GM21390 (cell line): ENCODE data around the gene NOTO.
"Not testable (repeated sequence)": the region's sequence is repeated elsewhere in the genome, so short reads cannot be mapped to it uniquely, and the experiment has no call there.

Experiments
- ATAC-seq: cut with Tn5 transposase; IDR thresholded peaks from one replicate; pipeline ENCODE4 v1.9.1; 2021; ENCODE audit not compliant: unreplicated experiment

The NOTO gene, protein sequence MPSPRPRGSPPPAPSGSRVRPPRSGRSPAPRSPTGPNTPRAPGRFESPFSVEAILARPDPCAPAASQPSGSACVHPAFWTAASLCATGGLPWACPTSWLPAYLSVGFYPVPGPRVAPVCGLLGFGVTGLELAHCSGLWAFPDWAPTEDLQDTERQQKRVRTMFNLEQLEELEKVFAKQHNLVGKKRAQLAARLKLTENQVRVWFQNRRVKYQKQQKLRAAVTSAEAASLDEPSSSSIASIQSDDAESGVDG

DNA sequence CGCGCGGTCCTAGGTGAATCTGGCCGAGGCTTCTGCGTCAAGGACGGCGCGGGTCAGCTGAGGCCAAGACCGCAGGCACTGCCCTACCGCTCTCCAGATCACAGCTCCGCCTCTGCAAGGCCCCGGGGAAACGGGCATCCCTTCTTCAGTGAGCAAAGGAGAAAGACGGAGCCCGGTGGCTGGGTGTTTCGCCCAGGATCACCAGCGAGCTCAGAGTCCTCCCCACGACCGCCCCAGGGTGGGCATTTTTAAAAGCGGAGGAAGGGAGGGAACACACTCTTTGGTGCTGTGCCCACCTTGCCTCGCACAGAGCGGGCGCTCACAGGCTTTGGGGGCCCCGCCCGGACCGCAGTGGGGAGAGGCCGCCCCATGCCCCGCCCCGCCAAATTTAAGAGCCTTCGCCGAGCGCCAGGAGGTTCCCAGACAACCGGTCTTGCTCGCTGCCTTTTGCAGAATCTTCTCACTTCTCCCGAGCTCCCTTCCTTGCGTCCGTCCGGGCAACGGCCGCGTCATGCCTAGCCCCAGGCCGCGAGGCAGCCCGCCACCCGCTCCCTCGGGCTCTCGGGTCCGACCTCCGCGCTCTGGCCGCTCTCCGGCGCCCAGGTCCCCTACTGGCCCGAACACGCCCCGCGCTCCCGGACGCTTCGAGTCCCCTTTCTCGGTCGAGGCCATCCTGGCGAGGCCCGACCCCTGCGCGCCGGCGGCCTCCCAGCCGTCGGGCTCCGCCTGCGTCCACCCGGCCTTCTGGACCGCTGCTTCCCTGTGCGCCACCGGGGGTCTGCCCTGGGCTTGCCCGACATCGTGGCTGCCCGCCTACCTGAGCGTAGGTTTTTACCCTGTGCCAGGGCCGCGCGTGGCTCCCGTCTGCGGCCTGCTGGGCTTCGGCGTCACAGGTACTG is at the start of gene NOTO:
NOTO (plus strand) TSS at position 419 of the 899 bp plus-strand sequence; CDS start at position 512, 93 bp downstream.
- no peak for ATAC-seq

DNA sequence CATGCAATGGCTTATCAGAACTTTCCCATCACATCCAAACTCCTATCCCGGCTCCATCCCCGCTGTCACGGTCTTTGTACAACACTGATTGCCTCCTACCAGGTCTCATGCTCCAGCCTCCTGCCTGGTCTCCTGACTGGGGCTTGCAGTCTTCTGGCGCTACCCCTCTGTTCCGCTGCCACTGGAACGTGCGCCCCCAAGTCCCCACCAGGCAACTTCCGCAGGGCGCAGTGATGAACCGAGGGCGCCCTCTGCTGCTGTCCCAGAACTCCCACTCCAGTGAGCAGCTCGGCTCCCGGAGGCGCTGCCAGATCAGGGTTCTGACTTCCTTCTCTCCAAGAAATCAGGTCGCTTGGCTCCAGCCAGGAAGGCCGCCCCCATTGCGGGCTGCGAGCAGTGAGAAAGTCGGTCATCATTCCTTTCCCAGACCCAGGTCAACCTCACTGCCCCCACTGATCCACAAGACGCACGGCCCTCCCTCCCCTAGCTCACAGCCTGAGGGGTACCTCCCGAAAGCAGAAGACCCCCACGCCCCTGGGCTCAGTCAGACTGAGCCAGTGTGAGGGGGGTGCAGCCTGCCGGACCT is 45.7 kb upstream of the NOTO start:
- no peak for ATAC-seq

DNA sequence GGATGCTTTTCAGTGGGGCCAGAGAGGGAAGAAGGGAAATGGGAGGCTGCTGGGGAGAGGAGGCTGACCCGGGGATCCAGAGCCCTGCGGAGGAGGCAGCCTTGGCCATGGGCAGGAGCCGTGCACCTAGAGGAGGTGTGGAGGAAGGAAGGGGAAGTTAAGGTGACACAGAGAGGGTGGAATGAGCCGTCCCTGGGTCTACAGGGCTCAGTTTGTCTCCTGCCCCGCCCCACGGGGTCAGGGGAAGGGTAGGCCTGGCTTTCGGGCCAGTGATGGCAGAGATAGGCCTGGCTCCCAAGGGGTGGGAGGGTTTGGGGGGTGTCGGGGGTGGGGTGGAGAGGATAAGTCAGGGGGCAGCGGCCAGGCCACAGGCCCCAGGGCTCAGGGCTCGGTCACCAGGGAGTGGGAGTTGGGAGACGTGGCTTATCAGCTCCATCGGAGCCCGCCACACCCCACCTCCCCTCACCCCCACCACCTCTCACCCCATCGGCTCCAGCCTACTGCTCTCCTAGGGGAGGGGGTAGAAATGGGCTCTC is 39.5 kb upstream of the NOTO start:
- ATAC-seq, result no peak

DNA sequence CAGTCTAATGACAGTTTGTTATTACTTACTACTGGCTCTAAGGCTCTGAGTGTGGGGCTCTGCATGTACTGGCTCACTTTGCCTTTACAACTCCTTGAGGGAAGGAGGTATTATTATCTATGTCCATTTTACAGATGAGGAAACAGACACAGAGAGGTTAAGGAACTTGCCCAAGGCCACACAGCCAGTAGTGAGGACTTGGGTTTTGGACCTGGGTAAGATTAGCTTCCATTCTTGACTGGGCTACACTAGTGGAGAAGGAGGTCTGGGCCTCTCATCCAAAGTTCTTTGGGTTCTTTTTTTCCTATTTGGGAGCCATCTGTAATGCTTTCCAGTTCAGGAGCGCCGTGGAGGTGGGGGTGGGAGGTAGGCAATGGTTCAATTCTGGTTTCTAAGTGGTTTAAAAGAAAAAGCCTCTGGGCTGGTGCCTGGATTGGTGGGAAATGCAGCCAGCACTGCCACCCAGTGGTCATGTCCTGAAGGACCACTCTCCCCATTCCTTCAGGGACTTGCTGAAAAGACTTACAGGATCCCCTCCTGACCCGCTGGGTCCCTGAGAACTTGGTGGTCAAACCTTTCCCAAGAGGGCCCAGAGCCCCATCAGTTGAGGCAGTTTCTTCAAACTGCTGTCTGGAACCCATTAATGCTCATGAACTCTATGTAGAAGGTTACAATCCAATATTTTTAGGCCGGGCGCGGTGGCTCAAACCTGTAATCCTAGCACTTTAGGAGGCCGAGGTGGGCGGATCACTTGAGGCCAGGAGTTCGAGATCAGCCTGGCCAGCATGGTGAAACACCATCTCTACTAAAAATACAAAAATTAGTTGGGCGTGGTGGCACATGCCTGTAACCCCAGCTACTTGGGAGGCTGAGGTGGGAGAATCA is 38.6 kb upstream of the NOTO start:
- peak; percentile 83 for ATAC-seq

DNA sequence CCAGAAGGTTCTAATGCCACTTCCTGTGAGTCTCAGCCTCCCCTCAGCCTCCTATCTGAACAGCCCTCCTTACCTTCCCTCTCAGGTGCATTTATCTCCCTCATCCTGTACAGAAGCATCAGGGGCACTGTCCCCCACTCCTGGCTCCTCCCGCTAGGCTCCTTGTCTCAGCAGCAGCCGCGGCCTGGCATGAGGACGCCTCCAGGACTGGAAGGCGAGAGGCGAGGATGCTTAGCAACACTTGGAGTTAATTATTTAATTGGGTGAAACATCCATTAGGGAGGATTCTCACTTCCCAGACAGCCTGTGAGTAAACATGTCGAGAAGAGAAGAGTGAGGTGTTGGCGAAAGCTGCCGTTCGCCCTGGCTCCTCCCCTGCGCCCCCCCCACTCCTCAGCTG is 36.4 kb upstream of the NOTO start:
- not testable (repeated sequence) for ATAC-seq

DNA sequence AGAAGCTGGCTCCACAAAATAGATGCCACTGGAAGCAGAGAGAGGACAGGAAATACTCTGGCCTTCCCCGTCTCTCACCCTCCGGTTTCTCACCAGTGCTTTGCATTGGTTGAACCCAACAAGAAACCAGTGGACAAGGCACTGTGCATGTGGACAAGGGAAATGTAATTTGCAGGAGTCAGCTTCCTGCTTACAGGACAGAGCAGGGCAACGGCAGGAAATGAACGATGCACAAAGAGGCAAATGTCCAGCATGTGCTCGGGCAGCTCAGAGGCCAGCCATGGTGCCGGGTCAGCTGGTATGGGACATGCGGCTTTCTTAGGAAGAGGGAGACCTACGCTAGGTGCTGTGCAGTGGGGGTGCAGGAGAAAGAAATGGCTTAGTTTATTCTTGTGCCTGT is 35.6 kb upstream of the NOTO start:
- ATAC-seq, result not testable (repeated sequence)

DNA sequence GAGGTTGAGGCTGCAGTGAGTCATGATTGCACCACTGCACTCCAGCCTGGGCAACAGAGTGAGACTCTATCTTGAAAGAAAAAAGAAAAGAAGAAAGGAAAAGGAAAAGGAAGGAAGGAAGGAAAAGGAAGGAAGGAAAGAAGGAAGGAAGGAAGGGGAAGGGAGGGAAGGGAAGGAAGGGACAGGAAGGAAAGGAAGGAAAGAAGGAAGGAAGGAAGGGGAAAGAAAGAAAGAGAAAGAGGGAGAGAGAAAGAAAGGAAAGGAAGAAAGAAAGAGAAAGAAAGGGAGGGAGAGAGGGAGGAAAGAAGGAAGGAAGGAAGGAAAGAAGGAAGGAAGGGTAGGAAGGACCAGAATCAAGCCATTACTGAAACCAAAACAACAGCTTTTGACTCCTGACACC is 34.0 kb upstream of the NOTO start:
- not testable (repeated sequence) for ATAC-seq

DNA sequence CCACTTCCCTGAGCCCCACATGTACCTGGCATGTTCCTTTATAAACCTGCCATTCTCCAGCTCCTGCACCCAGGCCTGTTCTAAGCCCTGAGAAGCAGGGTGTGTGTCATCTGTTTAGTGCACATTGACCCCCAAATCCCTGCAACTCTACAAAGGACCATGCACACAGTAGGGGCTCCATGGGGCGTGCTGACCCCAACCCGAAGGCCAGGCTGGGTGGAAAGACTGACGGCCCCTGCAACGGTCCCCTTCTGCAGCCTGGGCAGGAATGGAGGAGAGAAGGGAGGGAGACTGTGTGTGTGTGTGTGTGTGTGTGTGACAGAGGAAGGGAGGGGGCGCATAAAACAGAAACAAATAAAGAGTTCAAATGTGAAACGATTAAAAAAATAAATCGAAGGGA is 32.0 kb upstream of the NOTO start:
- ATAC-seq, result not testable (repeated sequence)

DNA sequence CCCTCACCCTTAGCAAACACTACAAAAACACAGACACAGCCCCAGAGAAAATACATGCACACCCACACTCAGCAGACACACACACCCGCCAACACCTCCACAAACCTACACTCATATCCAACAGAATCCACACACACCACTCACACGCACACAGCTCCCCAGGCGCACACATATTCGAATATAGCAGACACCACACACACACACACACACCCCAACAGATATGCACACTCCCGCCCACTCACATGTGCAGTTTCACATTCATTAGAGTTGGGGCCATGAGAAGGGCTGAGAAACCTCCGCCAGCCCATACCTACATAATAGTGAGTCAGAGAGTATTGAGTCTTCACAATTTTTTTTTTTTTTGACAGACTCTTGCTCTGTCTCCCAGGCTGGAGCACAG is 29.4 kb upstream of the NOTO start:
- no peak for ATAC-seq

DNA sequence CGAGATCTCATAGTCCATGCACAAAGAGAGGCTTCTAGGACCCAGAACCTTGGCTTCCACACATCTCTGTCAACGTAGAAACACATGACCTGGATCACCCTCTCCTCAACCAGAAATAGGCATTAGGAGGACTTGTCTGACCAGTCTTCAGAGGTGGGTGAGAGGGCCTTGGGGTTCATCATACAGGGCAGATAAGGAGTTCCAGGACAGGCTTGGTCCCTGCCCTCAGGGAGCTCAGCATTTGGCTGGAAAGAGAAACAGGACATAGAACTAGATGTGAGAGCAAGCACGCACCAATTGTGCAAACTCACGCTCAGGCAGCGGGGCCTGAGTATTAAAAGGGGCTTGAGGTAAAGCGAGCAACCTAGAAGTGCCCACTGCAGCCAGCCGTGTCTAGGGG is 28.6 kb upstream of the NOTO start:
- ATAC-seq, result no peak

DNA sequence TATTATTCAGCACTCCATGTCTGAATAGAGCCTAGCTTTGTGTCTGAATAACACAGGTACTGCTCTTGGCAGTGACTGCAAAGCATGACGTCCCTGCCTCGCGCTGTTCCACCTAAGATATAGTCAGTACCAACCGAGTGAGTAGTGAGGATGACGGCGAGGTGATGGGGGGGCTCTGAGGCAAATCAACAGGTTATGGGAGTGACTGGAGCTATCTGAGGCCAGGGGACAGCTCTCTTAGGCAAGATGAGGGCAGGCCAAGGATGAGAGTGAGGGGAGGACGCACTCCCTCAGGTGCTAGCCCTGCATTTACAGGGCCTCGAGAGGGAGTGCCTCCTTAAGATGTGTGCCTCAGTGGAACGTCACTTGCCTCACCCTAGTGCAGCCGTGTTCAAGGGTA is 28.1 kb upstream of the NOTO start:
- no peak for ATAC-seq

DNA sequence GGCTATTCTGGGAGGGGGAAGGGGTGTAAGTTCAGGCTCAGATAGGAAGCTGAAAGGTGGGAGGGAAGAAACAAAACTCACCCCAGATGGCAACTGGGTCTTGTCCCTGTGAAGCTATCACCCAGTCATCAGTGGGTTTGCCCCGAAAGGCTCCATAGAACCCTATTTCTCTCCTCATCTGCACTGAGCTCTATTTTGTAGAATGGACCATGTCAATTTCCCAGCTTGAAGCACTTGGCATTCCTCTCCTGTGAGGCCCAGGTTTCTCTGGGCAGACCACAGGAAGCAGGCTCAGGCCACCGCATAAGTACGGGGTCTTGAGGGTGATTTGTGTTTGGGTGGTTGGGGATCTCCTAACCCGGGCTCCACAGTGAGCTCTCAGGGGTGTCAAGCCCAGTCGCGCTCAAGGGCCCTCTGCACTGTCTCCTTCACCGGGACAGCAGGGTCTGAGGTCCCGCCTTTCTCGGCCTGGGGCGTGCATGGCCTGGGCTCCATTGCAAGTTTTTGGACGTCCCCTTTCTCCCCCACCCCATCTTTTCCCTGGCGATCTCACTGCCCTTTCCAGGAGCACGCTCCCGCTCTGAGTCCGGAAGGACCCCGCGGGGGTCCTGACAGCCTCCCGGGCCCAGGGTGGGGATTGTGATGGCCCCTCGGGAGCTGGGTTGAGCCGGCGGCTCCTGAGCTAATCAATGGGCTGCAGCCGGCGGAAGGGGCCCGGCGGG is 27.3 kb upstream of the NOTO start:
- no peak for ATAC-seq

DNA sequence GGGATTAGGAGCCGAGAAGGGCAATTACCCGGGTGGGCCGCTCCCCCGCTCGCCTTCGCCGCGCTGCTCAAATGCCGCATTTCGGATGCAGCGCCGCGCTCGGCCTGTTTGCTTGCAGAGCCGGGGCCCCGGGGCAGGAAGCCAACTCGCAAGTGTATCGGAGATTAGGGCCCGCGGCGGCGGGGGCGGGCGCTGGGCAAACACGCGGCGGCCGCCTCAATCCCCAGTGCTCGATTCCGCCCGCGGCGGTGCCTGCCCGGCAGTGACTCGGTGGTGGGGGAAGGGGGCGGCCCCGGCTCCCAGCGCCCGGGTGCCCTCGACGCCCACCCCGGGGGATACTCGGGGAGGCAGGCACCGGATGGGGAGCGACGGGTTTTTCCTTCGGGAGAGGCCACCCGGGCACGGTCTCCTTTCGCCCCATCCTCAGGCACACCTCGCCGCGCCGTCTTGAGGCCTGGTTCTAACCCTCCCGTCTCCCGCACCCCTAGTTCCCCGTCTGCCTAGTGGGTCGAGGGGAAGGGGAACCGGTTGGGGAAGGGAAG is 26.6 kb upstream of the NOTO start:
- no peak for ATAC-seq

DNA sequence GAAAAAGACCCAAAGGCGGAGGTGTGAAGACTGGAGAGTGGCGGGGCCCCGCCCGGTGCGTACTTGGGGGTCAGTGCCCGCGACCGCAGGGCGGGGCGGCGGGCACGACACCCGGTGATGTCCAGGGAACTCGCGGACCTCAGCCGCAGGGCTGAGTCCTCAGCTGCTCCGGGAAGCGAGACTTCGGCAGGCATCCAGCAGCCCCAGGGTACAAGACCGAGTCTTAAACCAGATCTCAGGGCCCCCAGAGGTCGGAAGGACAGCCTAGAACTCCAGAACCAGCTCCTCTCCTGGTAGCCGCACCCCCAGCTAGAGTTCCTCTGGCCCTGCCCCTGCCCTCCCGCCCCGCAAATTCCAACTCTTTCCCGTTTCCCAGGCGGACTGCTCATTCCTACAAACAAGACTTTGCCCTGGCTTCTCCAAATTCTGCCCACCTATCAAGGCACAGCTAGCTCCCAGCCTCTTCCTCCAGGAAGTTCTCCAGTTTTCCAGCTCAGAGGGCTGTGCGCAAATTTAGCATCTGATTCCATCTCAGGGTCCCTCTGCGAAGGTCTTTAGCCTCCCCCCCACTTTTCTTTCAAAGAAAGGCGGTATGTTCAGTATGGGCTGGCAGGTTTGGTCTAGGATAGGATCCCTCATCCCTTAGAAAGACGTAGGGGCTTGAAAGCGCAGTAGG is 26.0 kb upstream of the NOTO start:
- no peak for ATAC-seq

DNA sequence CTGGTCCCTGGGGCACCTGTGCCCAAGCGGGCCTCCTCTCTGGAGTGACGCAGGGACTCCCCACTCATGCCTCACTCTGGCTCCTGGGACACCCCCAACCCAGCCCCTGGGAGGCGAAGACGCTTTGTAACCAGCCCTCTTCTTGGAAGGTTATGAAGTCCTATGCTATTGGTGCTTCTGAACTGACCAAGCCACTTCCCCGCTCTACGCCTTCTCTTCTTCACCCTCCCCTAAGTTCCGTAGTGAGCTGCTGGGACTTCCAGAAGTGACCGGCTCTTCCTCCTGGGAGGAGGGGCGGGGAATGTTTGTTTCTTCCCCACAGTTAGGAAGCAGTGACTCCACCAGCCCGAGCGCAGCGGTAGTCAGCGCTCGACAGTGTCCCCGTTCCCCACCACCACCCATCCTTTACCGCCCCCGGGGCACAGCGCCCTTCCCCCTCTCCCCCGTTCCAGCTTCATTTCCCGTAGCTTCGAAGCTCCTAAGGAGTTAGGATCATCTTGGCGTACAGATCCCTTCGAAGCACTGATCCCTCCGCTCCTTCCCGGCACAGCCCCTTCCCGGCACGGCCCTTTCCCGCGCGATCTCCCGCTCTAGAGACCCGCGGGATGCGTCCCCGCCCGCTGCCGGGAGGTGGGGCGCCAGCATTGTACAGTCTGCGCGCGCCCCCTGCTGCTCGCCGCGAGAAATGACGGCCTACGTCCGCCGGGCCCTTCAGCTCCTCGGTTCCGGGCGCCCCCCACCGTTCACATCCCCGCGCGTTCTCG is 25.3 kb upstream of the NOTO start:
- peak; percentile 85 for ATAC-seq

DNA sequence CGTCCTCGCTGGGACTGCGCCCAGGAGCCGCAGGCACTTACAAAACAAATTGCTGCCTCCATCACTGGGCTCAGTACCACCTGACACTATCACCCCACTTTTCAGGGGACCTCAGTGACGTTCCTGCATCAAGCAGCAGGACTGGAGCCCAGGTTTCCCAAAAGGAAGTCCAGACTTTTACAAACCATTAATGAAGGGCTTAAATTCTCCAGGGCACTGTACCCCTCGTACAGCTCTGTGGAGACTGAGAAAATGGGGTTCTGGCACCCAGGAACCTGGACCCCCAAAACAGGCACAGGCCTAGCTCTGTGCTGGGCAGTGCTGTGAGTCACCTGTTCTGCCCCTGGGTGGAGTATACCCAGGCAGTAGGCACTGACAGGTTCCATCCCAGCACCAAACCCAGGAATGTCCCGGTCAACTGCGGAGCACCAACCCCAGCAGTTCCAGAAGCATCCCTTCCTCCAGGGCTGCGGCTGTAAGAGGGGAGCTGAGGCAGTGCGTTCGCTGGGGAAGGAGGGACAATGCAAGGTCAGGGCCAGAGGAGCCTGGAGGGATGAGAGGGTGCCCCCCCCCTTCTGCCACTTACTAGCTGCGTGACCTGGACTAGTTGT is 24.6 kb upstream of the NOTO start:
- ATAC-seq, result no peak

DNA sequence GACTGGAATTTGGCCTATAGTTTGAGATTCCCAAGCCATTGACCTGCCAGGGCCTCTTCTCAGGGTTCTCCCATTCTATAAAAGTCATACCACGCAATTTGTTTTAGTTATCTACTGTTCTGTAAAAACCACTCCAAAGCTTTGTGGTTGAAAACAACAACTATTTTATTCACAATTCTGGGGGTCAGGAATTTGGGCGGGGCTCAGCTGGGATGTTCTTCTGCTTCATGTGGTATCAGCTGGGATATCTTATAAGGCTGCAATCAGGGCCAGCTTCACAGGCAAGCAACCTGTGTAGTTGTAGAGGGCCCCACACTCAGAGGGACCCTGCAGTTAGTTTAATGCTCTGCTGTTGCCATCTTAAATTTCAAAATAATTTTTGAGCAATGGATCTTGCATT is 16.4 kb upstream of the NOTO start:
- ATAC-seq, result no peak

DNA sequence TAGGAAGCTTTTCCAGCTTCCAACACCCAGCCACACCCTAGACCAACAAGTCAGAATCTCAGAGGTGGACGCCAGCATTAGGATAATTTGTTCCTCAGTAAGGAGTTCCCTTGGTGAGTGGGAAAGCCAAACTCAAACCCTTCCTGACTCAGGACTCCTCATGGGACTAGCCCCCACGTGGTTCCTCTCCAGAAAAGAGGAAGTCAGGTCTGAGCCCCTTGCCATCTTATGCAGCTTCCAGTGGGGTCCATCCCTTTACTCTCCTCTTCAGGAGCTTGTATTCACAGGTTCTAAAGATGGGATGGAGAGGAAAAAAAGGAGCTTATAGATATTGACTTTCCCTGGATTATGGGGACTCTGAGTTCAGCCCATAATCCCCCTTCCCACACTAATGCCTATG is 14.8 kb upstream of the NOTO start:
- no peak for ATAC-seq
